Measurements from ENCODE around the gene ZNF148.
A peak's percentile ranks its signal among the peaks of the same experiment; 100 is the strongest.
"Not testable (repeated sequence)": the region's sequence is repeated elsewhere in the genome, so short reads cannot be mapped to it uniquely, and the experiment has no call there.

Gene ZNF148

DNA sequence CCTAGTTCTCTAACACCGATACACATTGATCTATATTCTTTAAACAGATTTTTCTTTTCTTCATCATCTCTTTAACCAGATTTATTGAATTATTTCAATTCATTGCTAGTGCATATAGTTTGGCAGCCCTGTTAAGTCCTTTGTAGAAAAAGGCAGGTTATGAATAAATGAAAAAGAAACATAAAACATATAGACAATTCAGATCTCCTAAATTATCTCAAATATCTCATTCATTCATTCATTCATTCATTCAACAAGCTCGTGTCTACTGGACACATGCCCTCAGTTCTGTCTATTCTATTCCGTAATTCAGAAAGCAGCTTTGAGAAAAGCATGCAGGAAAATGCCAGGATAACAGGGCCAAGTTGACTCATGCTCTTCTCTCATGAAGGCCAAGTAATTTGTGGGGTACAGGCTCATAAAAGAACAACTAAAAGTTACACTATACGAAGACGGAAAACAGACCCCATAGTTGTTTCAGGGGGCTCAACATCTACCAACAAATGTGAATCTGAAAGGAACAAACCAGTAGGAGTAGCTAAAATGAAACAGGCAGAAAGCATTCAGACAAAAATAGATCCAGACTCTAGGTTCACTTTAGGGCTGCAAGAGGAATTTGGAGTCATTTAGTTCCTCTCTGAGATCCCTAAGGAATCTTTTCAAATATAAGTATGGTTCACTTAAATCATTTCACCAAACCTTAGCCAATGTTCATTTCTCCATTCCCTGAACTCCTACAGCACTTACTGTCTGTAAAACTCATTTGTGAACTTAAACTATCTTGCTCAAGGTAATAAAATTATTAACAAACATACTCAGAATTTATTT, 7.5 kb downstream of the ZNF148 start:
- no peak for DNase-seq

DNA sequence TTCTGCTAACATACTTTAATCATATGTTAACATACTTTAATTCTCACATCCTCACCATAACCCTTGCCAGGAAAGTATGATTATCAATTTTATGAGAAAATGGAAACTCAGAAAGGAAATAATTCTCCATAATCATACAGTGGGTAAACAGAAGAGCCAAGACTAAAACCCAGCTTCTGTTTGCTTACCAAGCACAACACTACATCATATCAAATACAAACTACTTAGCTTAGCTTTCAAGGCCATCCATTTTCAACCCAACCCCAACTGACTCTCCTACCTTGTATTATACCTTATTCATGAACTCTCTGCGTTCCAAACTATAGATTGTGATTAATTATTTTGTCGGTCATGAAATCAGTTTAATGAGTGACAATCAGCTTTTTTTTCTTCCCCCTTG, 9.0 kb downstream of the ZNF148 start:
- DNase-seq, result no peak

DNA sequence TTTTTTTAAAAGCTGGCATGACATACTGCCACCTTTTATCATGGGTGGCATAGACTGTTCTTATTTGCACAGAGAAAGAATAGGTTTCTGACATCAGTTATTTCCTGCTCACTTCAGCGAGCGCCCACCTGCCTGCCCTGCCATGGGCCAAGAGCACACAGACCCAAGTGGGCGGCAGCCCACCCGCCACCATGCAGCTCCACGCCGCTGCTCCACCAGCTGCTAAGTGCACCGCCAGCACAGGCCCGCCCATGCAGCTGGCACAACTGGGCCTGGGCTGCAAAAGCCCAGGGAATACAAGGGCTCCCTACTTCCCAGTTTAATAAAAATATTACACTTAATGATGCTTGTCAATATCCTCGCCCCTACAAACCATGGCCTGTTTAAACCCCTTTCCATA, 15.4 kb downstream of the ZNF148 start:
- no peak for DNase-seq

DNA sequence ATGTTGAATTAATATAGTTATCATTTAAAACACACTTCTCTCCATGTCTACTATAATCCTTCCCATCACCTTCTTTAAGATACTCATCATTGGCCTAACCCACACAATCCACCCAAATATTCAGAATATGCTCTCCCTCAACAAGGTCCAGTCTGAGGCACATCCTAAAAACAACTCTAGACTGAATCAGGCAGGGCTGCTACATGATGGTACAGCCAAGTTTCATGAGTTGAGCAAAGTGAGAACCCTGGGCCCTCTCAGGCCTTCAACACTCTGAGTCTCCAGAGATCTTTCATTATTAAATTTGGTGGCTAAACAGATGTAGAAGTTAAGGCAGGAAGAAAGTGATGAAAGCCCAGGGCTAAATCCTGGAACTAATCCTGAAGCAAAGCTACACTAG, 16.2 kb downstream of the ZNF148 start:
- DNase-seq, result no peak

DNA sequence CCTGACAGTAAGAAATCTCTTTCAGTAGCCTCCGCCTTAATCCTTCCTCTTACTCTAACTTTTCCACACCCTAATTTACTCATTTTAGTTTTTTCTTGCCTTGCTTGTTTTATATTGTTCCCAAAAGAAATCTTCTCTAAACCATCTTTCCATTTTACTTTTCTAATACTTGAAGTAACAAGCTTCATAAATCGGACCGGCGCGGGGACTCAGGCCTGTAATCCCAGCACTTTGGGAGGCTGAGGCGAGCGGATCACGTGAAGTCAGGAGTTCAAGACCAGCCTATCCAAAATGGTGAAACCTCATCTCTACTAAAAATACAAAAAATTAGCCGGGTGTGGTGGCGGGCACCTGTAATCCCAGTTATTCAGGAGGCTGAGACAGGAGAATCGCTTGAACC, 17.3 kb downstream of the ZNF148 start:
- DNase-seq, result no peak

DNA sequence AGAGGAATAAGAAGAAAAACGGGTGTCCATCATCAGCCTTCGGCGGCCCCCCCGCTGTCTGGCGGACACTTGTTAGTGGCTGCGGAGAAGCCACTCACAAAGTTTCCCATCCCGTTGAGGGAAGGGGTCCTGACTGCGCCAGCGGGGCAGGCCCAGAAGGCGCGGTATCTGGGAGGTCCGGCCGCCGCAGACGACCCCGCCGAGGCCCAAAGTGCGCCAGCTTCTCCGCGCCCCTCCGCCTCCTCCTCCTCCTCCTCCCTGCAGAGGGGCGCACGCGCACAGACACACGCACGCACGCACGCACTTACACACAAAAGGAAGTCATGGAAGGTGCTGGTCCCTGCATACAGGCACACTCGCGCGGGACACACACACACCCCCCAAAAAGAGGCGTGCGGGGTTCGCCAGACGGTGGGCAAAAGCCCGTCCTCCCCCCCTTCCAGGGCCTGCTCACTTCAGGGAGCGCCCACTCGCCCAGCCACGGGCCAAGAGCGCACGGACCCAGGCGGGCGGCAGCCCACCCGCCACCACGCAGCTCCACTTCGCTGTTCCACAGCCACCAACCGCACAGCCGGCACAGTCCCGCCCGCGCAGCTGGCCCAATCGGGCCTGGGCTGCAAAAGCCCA, 18.0 kb downstream of the ZNF148 start:
- peak; percentile 73 for DNase-seq

DNA sequence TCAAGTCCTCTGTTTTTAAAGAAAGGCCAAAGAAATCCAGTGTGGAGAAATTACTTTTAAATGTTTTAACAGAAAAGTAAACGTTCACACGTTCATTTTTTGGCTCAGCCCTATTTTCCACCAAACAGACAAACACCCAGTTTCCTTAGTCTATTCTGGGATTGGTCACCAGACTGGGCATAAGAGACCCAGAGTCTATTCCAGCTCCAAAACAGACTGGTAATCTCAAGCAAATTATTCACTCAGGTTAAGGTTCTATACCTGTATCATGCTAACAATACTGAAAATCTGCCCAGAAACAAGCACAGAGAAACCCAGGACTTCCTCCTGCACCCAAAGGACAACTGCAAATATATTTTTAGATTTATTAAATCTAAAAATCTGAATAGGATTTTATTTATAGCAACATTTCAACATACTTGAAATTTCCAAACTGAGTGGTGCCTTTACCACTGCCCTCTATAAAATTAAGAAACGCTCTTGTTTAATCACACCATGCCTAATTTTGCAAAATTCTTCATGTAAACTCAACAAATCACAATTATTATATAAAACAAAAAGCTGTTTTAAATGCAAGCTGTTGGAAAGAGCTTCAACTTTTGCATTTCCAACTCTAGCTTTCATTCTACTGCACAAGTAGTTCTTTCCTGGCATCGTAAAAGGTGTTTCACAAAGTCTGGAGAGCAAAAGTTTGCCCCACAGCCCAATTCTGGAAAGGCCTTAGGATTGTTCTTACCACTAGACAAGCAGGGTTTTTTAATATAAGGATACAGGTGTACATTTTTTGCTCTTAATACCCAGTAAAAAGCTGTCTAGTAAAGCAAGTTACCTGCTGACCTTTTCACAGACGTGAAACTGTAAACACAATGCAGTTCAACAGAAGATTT, 18.7 kb downstream of the ZNF148 start:
- no peak for DNase-seq

DNA sequence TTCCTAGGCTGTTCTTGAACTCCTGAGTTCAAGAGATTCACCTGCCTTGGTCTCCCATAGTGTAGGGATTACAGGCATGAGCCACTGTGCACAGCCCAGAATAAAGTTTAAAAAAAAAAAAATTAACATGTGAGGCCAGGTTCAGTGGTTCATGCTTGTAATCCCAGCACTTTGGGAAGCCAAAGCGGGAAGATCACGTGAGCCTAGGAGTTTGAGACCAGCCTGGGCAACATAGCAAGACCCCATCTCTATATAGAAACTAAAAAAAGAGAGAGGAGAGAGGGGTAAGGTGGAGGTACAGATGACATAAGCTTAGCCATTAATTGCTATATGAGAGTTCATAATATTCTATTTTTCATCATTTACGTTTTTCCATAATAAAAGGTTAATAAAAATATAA, 21.5 kb downstream of the ZNF148 start:
- no peak for DNase-seq

DNA sequence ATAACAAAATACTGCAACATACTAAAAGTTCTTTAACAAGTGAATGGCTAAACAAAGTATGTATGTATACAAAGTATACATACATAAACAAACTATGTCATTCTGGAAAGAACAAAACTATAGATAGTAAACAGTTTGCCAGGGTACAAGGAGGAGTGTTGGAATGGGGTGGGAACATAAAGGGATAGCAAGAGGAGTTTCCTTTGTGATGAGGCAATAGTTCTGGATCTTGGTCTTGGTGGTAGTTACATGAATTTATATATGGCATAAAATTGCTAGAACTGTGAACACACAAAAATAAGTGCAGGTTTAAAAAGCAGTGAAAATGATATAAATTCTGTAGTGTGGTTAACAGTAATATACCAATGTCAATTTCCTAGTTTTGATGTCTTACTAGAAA, 22.0 kb downstream of the ZNF148 start:
- DNase-seq, result no peak

DNA sequence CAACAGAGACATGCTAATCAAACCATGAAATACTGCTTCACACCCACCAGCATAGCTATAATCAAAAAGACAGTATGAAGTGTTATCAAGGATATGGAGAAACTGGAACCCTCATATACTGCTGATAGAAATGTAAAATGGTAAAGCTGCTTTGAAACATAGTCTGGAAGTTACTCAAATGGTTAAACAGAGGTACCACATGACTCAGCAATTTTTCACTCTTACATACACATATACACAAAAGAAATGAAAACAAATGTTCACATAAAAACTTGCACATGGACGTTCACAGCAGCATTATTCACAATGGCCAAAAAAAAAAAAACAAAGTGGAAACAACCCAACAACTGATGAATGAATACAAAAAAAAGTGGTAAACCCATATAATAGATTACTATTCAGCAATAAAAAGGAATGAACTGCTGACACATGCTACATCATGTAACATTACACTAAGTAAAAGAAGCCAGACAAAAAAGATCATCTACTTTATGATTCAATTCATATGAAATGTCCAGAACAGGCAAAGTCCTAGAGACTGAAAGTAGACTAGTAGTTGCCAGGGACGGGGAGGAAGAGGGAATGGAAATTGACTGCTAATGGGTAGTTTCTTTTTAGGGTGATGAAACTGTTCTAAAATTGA, 23.2 kb downstream of the ZNF148 start:
- DNase-seq, result no peak

DNA sequence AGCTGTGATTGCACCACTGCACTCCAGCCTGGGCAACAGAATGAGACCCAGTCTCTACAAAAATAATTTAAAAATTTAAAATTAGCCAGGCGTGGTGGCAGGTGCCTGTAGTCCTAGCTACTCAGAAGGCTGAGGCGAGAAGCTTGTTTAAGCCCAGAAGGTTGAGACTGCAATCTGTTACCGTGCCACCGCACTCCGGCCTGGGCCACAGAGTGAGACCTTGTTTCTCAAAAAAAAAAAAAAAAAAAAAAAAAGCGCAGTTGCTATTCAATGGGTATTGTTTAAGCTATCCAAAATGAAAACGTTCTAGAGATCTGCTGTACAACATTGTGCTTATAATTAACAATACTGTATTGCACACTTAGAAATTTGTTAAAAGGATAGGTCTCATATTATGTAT, 24.0 kb downstream of the ZNF148 start:
- no peak for DNase-seq

DNA sequence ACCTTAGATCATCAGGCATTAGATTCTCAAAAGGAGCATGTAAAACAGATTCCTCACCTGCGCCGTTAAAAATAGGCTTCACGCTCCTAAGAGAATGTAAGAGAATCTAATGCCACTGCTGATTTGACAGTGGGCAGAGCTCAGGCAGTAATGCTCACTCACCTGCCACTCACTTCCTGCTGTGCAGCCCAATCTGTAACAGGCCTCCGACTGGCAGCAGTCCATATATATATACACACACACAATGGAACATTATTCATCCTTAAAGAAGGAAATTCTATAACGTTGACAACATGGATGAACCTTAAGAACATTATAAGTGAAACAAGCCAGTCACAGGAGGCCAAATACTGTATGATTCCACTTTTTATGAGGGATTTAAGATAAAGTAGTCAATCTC, 24.5 kb downstream of the ZNF148 start:
- no peak for DNase-seq

DNA sequence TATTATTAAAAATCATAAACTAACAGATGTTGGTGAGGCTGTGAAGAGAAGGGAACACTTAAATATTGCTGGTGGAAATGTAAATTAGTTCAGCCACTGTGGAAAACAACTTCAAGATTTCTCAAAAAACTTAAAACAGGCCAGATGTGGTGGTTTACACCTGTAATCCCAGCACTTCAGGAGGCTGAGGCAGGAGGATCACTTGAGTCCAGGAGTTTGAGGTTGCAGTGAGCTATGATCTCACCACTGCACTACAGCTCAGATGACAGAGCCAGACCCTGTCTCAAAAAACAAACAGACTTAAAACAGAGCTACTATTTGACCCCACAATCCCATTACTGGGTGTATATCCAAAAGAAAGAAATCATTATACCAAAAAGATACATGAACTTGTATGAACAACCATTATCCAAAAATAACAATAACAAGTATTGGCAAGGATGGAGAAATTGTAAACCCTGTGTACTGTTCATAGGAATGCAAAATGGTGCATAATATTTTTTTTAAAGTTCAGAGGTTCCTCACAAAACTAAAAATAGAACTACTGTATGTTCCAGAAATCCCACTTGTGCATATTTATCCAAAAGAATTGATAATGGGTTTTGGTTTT, 25.5 kb downstream of the ZNF148 start:
- no peak for DNase-seq

DNA sequence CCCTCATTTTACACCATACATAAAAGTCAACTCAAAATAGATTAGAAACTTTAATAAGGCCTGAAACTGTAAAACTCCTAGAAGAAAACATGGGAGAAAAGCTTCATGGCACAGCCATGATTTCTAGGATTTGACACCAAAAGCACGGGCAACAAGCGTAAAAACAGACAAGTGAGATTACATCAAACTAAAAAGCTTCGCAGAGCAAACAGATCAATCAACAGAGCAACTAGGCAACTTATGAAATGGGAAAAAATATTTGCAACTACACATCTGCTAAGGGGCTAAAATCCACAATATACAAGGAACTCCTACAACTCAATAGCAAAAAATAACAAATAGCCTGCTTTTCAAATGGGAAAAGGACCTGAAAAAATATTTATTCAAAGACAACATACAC, 26.1 kb downstream of the ZNF148 start:
- DNase-seq, result no peak

DNA sequence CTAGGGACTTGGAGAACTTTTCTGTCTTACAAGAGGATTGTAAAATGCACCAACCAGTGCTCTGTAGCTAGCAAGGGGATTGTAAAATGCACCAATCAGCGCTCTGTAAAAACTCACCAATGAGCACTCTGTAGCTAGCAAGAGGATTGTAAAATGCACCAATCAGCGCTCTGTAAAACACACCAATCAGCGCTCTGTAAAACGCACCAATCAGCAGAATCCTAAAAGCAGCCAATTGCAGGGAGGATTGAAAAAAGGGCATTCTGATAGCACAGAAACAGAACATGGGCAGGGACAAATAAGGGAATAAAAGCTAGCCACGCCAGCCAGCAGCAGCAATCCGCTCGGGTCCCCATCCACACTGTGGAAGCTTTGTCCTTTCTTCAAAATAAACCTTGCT, 31.8 kb downstream of the ZNF148 start:
- not testable (repeated sequence) for DNase-seq

DNA sequence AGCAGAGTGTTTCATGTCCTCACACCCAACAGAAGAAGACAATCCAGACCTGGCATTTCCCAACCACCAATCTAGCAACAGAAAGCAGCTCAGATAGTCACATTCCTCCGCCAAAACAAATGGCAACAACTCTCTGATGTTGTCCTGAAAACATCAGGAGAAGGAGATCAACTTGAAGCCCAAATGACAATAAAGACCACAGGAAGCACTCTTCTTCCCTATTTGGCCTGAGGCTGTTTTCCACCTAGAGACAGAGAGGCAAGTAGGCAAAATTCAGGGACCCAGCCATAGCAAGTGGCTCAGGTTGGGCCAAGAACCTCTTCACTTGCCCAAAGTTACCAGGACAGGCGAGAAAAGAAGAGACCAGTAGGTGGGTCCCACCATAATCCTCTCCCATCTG, 35.0 kb downstream of the ZNF148 start:
- no peak for DNase-seq

DNA sequence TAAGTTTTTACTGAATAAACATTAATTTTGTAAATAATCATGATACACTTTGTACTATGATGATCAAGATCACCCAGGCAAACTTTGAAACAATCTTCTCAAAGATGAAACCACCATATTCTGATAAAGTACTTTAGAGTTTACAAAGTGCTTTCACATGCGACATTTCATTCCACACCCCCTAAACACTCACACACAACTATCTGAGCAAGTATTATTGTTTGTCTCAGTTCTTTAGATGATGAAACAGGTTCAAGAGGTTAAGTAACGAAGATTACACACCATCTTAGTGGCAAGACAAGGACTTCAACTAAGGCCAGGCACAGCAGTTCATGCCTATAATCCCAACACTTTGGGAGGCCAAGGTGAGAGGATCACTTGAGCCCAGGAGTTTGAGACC, 37.6 kb downstream of the ZNF148 start:
- no peak for DNase-seq

DNA sequence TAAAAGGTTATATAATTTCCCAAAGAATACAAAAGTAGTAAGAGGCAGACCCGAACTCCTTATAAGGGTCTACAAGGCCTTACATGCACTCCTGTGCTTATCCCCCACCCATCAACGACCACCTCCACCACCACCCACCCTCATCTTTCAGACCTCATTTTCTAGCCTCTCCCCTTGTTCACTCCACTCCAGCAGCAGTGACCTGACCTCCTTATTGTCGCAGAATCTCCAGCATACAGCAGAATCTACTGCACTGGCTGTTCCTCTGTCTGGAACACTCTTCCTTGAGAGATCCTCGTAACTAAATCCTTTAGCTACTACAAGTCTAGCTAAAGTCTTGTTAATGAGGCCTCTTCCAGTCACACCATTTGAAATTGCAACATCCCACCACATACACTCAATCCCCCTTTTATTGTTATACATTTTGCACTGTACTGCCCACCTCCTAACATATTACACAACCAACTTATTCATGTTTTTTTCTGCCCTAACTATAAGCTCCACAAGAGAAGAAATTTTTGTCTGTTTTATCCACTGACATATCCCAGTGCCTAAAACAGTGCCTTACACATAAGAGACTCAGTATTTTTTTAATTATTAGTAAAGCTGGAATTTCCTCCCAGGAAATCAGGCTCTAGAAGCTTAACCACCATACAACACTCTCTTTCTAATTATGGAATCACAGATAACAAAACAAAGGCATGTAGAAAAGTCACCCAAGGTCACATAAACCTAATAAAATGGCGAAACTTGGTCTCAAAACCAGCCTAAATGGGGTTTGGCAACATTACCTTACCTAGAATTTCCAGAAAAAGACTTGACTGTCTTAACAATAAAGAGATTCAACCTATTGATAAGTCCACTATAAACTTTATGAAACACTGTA, 40.2 kb downstream of the ZNF148 start:
- no peak for DNase-seq

DNA sequence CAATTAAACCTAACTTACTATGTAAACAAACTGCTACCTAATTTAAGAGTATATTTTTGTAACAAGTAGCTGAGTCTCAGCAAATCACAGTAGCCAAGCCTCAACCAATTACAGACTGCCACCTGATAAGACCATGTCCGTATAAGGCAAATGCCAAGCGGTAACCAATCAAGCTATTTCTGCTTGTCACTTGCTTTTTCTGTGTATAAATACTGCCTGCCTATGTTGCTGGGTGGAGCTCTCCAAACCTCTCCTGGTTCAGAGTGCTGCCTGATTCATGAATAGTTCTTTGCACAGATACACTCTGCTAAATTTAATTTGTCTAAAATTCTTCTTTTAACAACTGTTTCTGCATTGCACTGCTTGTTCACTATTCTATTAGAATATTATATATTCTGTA, 42.6 kb downstream of the ZNF148 start:
- DNase-seq, result no peak

DNA sequence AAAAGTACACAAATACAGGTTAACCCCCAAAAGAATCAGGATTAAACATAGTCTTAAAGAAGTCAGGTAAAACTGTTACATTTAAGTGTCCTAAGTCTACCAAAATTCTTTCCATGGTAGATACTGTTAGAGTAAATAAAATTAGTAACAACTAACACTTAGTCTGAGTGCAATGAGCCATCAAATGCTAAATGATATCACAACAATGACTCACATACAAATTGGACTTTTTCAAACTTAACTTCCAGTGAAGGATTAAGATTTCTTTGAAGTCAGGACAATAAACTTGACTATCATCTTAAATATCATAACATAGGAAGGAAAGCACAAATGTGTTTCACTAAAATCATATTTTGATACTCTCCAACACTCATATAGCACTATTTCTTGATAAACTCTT, 43.9 kb downstream of the ZNF148 start:
- DNase-seq, result no peak

DNA sequence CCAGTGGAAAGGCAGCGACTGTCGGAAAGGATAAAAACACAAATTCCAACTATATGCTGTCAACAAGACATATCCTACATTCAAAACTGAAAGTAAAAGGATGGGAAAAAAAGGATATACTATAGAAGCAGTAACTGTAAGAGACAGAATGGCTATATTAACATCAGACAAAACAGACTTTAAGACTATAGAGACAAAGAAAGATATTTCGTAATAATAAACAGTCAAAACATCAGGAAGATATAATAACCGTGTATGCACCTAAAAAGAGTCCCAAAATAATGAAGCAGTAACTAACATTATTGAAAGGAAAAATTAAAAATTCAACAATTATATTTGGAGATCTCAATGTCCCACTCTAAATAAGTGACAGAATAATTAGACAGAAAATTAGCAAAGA, 48.2 kb downstream of the ZNF148 start:
- DNase-seq, result no peak

DNA sequence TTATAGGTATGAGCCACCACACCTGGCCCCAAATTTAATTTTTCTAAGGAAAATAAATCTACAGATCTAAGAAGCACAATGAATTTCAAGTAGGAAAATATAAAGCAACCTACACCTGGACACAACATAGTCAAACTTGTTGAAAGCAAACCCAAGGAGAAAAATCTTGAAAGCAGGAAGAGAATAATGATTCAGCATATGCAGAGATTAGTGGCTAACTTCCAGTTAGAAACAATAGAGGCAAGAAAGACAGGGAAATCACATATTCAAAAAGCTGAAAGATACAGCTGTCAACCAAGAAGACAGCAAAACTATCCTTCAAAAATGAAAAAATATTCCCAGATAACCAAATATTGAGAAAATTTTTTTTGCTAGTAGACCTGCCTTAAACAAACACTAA, 49.4 kb downstream of the ZNF148 start:
- no peak for DNase-seq
